Astrocyte (in vitro differentiated cells and primary cell): ENCODE measurements around the gene GM2A. TPM values are rescaled to one million over a fixed set of nuclear protein-coding genes. Genes with fewer than 3 reads are reported as not detected.
"Not testable (repeated sequence)": the region's sequence is repeated elsewhere in the genome, so short reads cannot be mapped to it uniquely, and the experiment has no call there.

Source experiments
- DNase-seq: peaks from one replicate; pipeline ENCODE4 v3.0.0-alpha.2; 2010; ENCODE audit warnings: low read depth
- FAIRE-seq: peaks from 2 replicates; lab custom pipeline; 2011; peaks lifted over from hg19 to GRCh38; lab: Jason Lieb, UNC
- H2AFZ ChIP-seq: 2 replicates; pipeline ENCODE4 v1.6.0; 2012; ENCODE audit warnings: low read depth, low read length, inconsistent platforms
- H3K27ac ChIP-seq: 2 replicates; pipeline ENCODE4 v1.5.1; 2011; ENCODE audit warnings: low read depth, low read length, inconsistent platforms
- H3K27me3 ChIP-seq: 2 replicates; pipeline ENCODE4 v1.6.0; 2011; ENCODE audit warnings: low read length, inconsistent platforms; ENCODE audit not compliant: insufficient read depth
- H3K36me3 ChIP-seq: 2 replicates; pipeline ENCODE4 v1.5.1; 2011; ENCODE audit warnings: low read length, inconsistent platforms; ENCODE audit not compliant: insufficient read depth
- H3K4me1 ChIP-seq: 2 replicates; pipeline ENCODE4 v1.5.1; 2011; ENCODE audit warnings: low read length, inconsistent platforms; ENCODE audit not compliant: insufficient read depth
- H3K4me2 ChIP-seq: 2 replicates; pipeline ENCODE4 v1.6.0; 2012; ENCODE audit warnings: low read length, inconsistent platforms
- H3K4me3 ChIP-seq: 2 replicates; pipeline ENCODE4 v1.5.1; 2011; ENCODE audit warnings: low read depth, mild to moderate bottlenecking, low read length, inconsistent platforms; ENCODE audit not compliant: insufficient read depth
- H3K79me2 ChIP-seq: 2 replicates; pipeline ENCODE4 v1.6.0; 2012; ENCODE audit warnings: mild to moderate bottlenecking, low read length, inconsistent platforms; ENCODE audit not compliant: insufficient read depth
- H3K9ac ChIP-seq: 2 replicates; pipeline ENCODE4 v1.6.0; 2012; ENCODE audit warnings: mild to moderate bottlenecking, low read length, inconsistent platforms
- H3K9me3 ChIP-seq: 2 replicates; pipeline ENCODE4 v1.5.1; 2012; ENCODE audit warnings: low read depth, mild to moderate bottlenecking, low read length, inconsistent platforms; ENCODE audit not compliant: insufficient read depth
- H4K20me1 ChIP-seq: 2 replicates; pipeline ENCODE4 v1.6.0; 2012; ENCODE audit warnings: low read length, inconsistent platforms; ENCODE audit not compliant: insufficient read depth
- H3K27ac Mint-ChIP-seq: one replicate; pipeline ENCODE4 v1.8.0; 2021; ENCODE audit warnings: mild to moderate bottlenecking, mixed read lengths; ENCODE audit not compliant: unreplicated experiment
- H3K27me3 Mint-ChIP-seq: one replicate; pipeline ENCODE4 v1.8.0; 2021; ENCODE audit warnings: low read depth, mixed read lengths; ENCODE audit not compliant: unreplicated experiment
- H3K36me3 Mint-ChIP-seq: one replicate; pipeline ENCODE4 v1.8.0; 2021; ENCODE audit warnings: low read depth, mixed read lengths; ENCODE audit not compliant: unreplicated experiment
- H3K4me1 Mint-ChIP-seq: one replicate; pipeline ENCODE4 v1.8.0; 2021; ENCODE audit warnings: low read depth, mixed read lengths; ENCODE audit not compliant: unreplicated experiment
- H3K4me3 Mint-ChIP-seq: one replicate; pipeline ENCODE4 v1.8.0; 2021; ENCODE audit warnings: mild to moderate bottlenecking, moderate library complexity, mixed read lengths; ENCODE audit not compliant: unreplicated experiment
- H3K9me3 Mint-ChIP-seq: one replicate; pipeline ENCODE4 v1.8.0; 2021; ENCODE audit warnings: mild to moderate bottlenecking, mixed read lengths; ENCODE audit not compliant: unreplicated experiment
- EZH2 ChIP-seq: IDR thresholded peaks from 2 replicates; pipeline ENCODE4 v1.6.1; 2012; ENCODE audit warnings: mild to moderate bottlenecking, low read length, inconsistent platforms; ENCODE audit not compliant: insufficient read depth
- total RNA-seq: library from RNA; stranded (reverse); gene quantifications from 2 replicates; pipeline ENCODE4 v1.2.1, GENCODE V29; 2021
- TF ChIP-seq, protein P1 (sequence below): IDR thresholded peaks from 2 replicates; pipeline ENCODE4 v1.5.1; 2011; ENCODE audit warnings: low read depth, mild to moderate bottlenecking, inconsistent platforms, low read length, moderate library complexity; ENCODE audit not compliant: insufficient read depth

GM2A gene
- total RNA-seq, 1 donor from 2014 or later, result 23.4 TPM

DNA sequence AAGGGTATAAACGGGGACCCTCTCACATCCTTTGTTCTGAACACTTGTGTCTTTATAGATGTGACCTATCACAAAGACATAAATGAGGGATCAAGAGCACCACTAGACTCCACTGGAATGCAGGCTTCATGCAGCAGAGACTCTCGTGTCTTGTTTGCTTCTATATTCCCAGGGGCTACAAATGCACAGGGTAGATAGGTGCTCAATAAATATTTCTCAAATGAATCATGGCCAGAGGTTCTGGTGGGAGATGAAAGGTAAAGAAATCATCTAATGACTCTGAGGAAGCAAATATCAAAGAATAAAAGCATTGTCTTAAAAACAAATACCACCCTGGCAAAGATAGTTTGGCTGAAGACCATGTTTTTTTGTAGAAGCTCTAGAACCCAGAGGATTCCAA lies 44.0 kb downstream of the GM2A start:
- Histone ChIP-seq H3K4me2 (no peak overlapping the region), H3K27me3 (peaks cover 7% of the 10 kb centered on the region), H3K4me1 (no peaks in the 10 kb centered on the region), H3K27ac (no peak overlapping the region), H3K9me3 (no peaks in the 10 kb centered on the region), H3K9ac (no peak overlapping the region), H2AFZ (no peak overlapping the region), H4K20me1 (no peaks in the 10 kb centered on the region), H3K79me2 (no peaks in the 10 kb centered on the region), H3K36me3 (no peaks in the 10 kb centered on the region), H3K4me3 (no peak overlapping the region)
- TF ChIP-seq, protein P1, sequence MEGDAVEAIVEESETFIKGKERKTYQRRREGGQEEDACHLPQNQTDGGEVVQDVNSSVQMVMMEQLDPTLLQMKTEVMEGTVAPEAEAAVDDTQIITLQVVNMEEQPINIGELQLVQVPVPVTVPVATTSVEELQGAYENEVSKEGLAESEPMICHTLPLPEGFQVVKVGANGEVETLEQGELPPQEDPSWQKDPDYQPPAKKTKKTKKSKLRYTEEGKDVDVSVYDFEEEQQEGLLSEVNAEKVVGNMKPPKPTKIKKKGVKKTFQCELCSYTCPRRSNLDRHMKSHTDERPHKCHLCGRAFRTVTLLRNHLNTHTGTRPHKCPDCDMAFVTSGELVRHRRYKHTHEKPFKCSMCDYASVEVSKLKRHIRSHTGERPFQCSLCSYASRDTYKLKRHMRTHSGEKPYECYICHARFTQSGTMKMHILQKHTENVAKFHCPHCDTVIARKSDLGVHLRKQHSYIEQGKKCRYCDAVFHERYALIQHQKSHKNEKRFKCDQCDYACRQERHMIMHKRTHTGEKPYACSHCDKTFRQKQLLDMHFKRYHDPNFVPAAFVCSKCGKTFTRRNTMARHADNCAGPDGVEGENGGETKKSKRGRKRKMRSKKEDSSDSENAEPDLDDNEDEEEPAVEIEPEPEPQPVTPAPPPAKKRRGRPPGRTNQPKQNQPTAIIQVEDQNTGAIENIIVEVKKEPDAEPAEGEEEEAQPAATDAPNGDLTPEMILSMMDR, result no peak
- DNase-seq (no peak), FAIRE-seq (no peak)
- Mint-ChIP-seq H3K4me3 (no peak overlapping the region), H3K9me3 (peaks cover 2% of the 10 kb centered on the region), H3K27me3 (peaks cover 12% of the 10 kb centered on the region), H3K27ac (no peak overlapping the region), H3K4me1 (peaks cover 2% of the 10 kb centered on the region), H3K36me3 (no peaks in the 10 kb centered on the region)

DNA sequence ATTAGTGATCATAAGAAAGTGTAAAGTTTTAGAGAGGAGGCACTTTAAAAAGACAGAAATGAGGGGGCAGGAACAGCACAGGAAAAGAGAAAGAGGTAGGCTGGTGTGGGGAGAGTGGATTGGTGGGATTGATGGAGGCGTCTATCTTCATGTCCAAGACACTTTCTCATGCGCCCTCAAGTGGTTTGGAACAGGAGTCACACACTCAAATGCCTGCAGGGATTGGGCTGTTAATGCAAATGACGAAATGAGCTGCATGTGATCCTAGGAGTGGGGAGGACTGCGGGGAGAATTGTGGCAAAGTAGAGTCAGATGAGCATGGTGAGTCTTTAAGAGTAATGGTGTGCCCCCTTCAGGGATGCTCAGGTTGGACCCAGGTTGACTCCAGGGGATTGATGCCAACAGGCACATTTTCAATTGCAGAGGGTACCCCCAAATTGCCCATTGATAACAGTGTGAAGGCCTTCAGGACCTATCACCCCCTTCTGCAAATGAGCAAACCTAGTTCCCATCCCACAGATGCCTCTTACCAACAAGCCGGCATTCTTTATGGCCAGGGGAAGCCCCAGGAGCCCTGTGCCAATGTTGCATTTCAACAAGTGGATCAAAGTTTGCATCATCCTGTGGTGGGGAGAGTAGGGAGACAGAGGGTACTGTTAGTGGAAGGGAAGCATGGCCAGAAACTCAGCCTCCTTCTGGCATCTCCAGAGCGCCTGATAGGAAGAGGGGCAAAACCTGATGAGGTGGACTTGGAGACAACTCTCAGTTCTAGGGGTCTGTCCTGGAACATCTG lies 45.3 kb downstream of the GM2A start:
- Histone ChIP-seq H3K9me3 (no peaks in the 10 kb centered on the region), H2AFZ (no peak overlapping the region), H3K27me3 (peaks cover 7% of the 10 kb centered on the region), H3K79me2 (no peaks in the 10 kb centered on the region), H3K36me3 (no peaks in the 10 kb centered on the region), H3K4me3 (no peak overlapping the region), H4K20me1 (no peaks in the 10 kb centered on the region), H3K4me1 (no peaks in the 10 kb centered on the region), H3K4me2 (no peak overlapping the region), H3K27ac (no peak overlapping the region), H3K9ac (no peak overlapping the region)
- no peak overlapping the region for H3K4me3 Mint-ChIP-seq
- H3K27ac Mint-ChIP-seq, result no peak overlapping the region
- DNase-seq, result no peak
- FAIRE-seq, result no peak
- H3K27me3 Mint-ChIP-seq, result peaks cover 16% of the 10 kb centered on the region
- peaks cover 2% of the 10 kb centered on the region for H3K4me1 Mint-ChIP-seq
- no peak for TF ChIP-seq EZH2
- TF ChIP-seq, protein P1, result peak; percentile 19
- H3K9me3 Mint-ChIP-seq, result peaks cover 2% of the 10 kb centered on the region
- H3K36me3 Mint-ChIP-seq, result no peaks in the 10 kb centered on the region

DNA sequence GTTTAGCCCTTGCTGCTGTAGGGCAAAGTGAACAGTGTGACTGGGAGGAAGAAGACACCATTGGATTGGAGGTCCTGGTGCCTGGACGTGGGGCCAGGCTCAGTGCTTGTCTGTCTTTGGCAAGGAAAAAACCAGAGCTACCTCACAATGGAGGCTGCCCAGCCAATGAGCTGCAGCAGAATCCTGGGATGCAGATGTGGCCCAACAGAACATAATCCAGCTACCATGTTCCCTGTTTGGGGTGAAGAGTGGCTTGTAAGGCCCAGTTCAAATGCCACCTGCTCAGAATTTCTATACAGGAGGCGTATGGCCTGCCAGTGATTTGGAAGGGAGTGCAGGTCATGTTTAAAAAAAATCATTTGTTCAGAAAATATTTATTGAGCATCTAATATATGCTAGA lies 50.7 kb downstream of the GM2A start, which contains the start of gene SLC36A3:
TSS of gene SLC36A3 (minus strand) at position 101 of the 400 bp plus-strand sequence. CDS start 412 bp downstream, outside the sequence.
- Histone ChIP-seq H3K4me2 (no peak within 1 kb of the TSS), H4K20me1 (no peaks in the 10 kb centered on the region), H3K9me3 (no peaks in the 10 kb centered on the region), H3K27ac (no peak within 1 kb of the TSS), H3K4me1 (no peaks in the 10 kb centered on the region), H3K27me3 (peaks cover 2% of the 10 kb centered on the region), H3K9ac (no peak within 1 kb of the TSS), H3K4me3 (no peak within 1 kb of the TSS), H3K79me2 (no peaks in the 10 kb centered on the region), H3K36me3 (no peaks in the 10 kb centered on the region), H2AFZ (no peak within 1 kb of the TSS)
- DNase-seq (no peak), FAIRE-seq (no peak)
- H3K27me3 Mint-ChIP-seq, result peaks cover 13% of the 10 kb centered on the region
- no peaks in the 10 kb centered on the region for H3K4me1 Mint-ChIP-seq
- no peak within 1 kb of the TSS for H3K4me3 Mint-ChIP-seq
- peaks cover 1% of the 10 kb centered on the region for H3K9me3 Mint-ChIP-seq
- no peak within 1 kb of the TSS for H3K27ac Mint-ChIP-seq
- no peaks in the 10 kb centered on the region for H3K36me3 Mint-ChIP-seq
- TF ChIP-seq EZH2, result no peak
- TF ChIP-seq, protein P1, result no peak

DNA sequence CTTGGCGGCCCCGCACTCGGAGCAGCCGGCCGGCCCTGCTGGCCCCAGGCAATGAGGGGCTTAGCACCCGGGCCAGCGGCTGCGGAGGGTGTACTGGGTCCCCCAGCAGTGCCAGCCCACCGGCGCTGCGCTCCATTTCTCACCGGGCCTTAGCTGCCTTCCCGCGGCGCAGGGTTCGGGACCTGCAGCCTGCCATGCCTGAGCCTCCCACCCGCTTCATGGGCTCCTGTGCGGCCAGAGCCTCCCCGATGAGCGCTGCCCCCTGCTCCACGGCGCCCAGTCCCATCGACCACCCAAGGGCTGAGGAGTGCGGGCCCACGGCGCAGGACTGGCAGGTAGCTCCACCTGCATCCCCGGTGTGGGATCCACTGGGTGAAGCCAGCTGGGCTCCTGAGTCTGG lies 56.3 kb downstream of the GM2A start:
- not testable (repeated sequence) for H3K36me3 Mint-ChIP-seq, H2AFZ ChIP-seq, H3K4me3 ChIP-seq, H3K27me3 Mint-ChIP-seq, H3K27me3 ChIP-seq, H3K36me3 ChIP-seq, H3K9me3 ChIP-seq, H3K79me2 ChIP-seq, H3K27ac ChIP-seq, H3K4me1 Mint-ChIP-seq, H3K4me1 ChIP-seq, H3K4me3 Mint-ChIP-seq, H3K27ac Mint-ChIP-seq, H3K4me2 ChIP-seq, DNase-seq, FAIRE-seq, H3K9ac ChIP-seq, H4K20me1 ChIP-seq
- H3K9me3 Mint-ChIP-seq, result peaks cover 19% of the 10 kb centered on the region
